GM18508 (cell line): ENCODE data around the gene VIP.

Experiments
- ATAC-seq: cut with Tn5 transposase; IDR thresholded peaks from one replicate; pipeline ENCODE4 v1.9.1; 2021; ENCODE audit warnings: moderate number of reproducible peaks; ENCODE audit not compliant: insufficient read depth, unreplicated experiment

VIP gene

DNA sequence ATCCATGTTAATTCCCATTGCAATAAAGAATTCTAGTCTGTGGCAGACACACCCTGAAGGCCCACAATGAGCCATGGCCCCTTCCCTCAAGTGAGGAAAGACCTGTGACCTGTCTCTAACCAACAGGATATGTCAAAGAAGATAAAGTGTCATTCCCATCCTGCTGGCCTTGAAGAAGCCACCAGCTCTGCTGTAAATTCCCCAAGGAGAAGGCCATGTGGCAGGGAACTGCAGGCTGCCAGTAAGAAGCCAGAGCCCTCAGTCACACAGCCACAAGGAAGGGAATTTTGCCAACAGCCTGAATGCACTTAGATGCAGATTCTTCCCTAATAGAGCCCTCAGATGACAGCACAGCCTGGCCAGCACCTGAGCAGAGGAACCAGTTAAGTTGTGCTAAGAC, 24.8 kb downstream of the VIP start:
- ATAC-seq, result no peak

DNA sequence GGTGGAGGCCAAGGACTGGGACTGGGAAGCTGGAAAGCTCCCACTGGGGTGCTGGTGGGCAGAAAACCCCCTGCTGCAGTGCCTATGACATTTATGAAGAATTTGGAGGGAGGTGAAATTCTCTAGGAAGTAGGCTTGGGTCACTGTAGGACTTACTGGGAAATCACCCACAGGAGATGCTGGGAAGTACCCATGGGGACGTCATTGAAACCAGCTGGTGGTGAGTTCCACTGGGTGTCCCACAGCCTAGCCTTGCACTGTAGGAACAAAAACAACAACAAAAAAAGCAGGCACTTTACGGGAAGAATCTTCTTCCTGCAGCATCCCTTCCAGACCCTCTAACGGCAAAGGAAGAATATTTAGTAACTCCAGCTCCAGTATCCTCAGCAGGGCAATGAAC, 26.2 kb downstream of the VIP start:
- no peak for ATAC-seq

DNA sequence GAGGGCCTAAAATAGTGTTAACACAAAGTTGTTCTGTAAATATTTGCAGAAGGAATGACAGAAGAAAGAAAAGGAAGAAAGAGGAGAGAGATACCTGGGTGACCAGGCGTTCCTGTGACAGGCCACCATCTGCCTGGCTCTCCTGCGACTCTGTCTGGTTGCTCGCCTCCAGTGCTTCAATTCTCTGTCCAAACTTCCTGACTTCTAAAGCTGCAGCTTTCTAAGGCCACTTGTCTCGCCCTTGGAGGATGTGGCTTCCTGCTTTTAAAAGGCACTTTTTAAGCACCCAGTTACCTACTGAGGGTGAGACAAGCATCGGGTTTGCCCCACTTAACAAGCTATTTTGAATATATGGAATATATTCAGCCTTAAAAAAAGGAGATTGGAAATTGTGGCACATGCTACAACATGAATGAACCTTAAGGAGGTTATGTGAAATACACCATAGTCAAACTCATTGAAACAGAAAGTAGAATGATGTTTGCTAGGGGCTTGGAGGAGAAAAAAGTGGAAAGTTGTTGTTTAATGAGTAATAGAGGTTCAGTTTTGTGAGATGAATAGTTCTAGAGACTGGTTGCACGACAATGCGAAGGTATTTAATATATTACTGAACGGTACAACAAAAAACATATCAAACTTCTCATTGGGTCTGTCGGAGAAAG, 32.8 kb downstream of the VIP start:
- ATAC-seq, result no peak

DNA sequence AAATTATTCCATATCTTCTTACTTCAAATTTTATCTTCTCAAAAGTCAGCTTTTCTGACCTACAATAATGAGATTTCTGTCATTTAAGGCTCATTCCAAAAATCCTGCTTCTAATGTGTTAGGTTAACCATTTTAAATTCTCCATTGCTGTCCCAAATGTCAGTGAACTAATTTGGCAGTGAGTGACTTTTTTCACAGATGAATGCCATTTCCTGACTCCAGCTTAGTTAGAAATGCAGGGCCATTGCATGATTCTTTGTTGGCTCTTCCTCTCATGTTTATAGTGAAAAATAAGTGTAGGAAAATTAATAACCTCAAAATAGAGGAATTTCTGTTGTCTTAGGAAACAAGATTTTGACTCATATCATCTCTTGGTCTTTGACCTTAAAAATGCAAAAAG, 44.1 kb downstream of the VIP start:
- no peak for ATAC-seq

DNA sequence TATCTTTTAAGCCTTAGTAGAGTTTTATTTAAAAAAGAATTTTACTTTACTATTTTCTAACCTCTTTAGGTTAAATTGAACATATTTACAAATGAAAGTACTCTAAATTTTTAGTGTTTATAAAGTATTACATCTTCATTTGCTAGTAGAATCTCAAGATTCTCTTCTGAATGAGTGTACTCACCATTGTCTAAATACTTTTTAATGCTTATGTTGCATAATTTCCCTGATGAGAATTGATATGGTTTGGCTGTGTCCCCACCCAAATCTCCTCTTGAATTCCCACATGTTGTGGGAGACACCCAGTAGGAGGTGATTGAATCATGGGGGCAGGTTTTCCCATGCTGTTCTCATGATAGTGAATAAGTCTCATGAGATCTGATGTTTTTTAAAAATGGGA, 53.6 kb downstream of the VIP start:
- ATAC-seq, result no peak
